Fibroblast of lung (primary cell): ENCODE results near the gene SPDYE6.
"Not testable (repeated sequence)": the region's sequence is repeated elsewhere in the genome, so short reads cannot be mapped to it uniquely, and the experiment has no call there.

Source experiments
- CTCF ChIP-seq, 2 donors: IDR thresholded peaks in 1 of 2; conservative IDR thresholded peaks in 1 of 2; 1 replicate in 1 of 2; 2 replicates in 1 of 2; pipeline ENCODE4 v1.5.1; 2011 to 2012; ENCODE audit warnings: low read length in 2 of 2, control low read depth in 1 of 2, inconsistent platforms in 1 of 2, low read depth in 1 of 2, mild to moderate bottlenecking in 1 of 2
- EZH2 ChIP-seq: IDR thresholded peaks from 2 replicates; pipeline ENCODE4 v1.5.1; 2012; ENCODE audit warnings: low read length, control low read depth, mild to moderate bottlenecking; ENCODE audit errors: missing control alignments

DNA sequence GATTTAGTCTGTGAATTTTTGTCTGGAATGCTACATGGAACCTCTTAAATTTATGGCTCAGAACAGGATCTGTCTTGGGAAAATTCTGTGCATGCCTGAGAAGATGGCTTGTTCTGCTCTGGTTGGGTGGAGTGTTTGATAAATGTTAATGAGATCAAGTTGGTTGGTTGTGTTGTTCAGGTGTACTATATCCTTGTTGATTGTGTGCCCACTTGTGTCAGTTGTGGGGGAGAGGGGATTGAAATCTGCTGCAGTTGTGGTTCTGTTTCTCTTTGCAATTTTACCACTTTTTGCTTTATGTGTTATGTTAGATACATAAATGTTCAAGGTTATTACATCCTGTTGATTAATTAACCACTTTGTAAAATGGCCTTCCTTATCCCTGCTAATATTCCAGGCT, 13.8 kb upstream of the SPDYE6 start:
- not testable (repeated sequence) for TF ChIP-seq EZH2; CTCF (conservative IDR thresholded peaks at IDR 0.05 in 1 of 2, IDR thresholded peaks at IDR 0.05 in 1 of 2; ENCODE audit: low read depth in 1 of 2, low read length in 2 of 2)
